Measurements from ENCODE around the gene FILIP1.

GRCh38 chr6:75243333-75244062 lies 250.1 kb downstream of the FILIP1 start, which contains the start of gene COX7A2:
- TF ChIP-seq GATA2 (IDR thresholded peaks at IDR 0.05; ENCODE audit: low read depth, low read length): no peak
- TF ChIP-seq GATA3 (IDR thresholded peaks at IDR 0.05; ENCODE audit: low read depth, low read length): no peak
